Endothelial cell of umbilical vein (primary cell): ENCODE data around the gene ZNF362. TPM values are rescaled to one million over a fixed set of nuclear protein-coding genes. Genes with fewer than 3 reads are reported as not detected.

Source experiments
- BruUV-seq: library from RNA; stranded (reverse); fragments of 400-500 nt; replicated peaks from 2 replicates; lab custom pipeline; 2021; lab: Mats Ljungman, UMichigan
- CTCF ChIA-PET: fragments of 300-600, 350-600 bp; sonication (Branson Sonifier 250); formaldehyde crosslinking; loops from one replicate; lab custom pipeline; 2021; ENCODE audit warnings: antibody characterized with exemption, inconsistent platforms; lab: Charles Lee
- POLR2A ChIA-PET: fragments of 300-600, 350-600 bp; sonication (Branson Sonifier 250); formaldehyde crosslinking; loops from one replicate; lab custom pipeline; 2021; ENCODE audit warnings: antibody characterized with exemption, inconsistent platforms; lab: Charles Lee
- DNase-seq: peaks from one replicate; pipeline ENCODE4 v3.0.0-alpha.2; 2011; ENCODE audit warnings: low read depth, low spot score
- FAIRE-seq: peaks from 2 replicates; lab custom pipeline; 2011; peaks lifted over from hg19 to GRCh38; lab: Jason Lieb, UNC
- H2AFZ ChIP-seq: 2 replicates; pipeline ENCODE4 v1.6.0; 2012; ENCODE audit warnings: low read depth, low read length, control low read depth, inconsistent platforms
- H3K27ac ChIP-seq: 2 replicates; pipeline ENCODE4 v1.5.1; 2011; ENCODE audit warnings: low read depth, mild to moderate bottlenecking, control low read depth, low read length, moderate library complexity; ENCODE audit not compliant: insufficient read depth
- H3K27me3 ChIP-seq, 2 experiments: 2 replicates each; pipeline versions ENCODE4 v1.6.0 to v1.6.1; 2011; ENCODE audit warnings: low read length in 2 of 2, mixed read lengths in 1 of 2; ENCODE audit not compliant: control insufficient read depth in 2 of 2, insufficient read depth in 2 of 2
- H3K36me3 ChIP-seq, 2 experiments: 2 replicates in 1 of 2; 3 replicates in 1 of 2; pipeline ENCODE4 v1.5.1; 2011; ENCODE audit warnings: low read length in 2 of 2, mild to moderate bottlenecking in 1 of 2, moderate library complexity in 1 of 2; ENCODE audit not compliant: control insufficient read depth in 2 of 2, insufficient read depth in 2 of 2; ENCODE audit errors: extremely low read depth in 1 of 2
- H3K4me1 ChIP-seq: 3 replicates; pipeline ENCODE4 v1.5.1; 2011; ENCODE audit warnings: mild to moderate bottlenecking, low read length; ENCODE audit not compliant: control insufficient read depth, insufficient read depth; ENCODE audit errors: extremely low read depth
- H3K4me2 ChIP-seq: 2 replicates; pipeline ENCODE4 v1.6.1; 2011; ENCODE audit warnings: low read length, control low read depth, mixed read lengths; ENCODE audit not compliant: insufficient read depth
- H3K4me3 ChIP-seq, 3 experiments: fragments of 200-600 bp in 1 of 3; sonication (generic), shearing (Covaris generic) in 1 of 3; replicated peaks in 1 of 3; 2 replicates each; pipeline ENCODE4 v1.5.1; 2011 to 2016; ENCODE audit warnings: control low read depth in 3 of 3, low read length in 3 of 3, mild to moderate bottlenecking in 2 of 3, inconsistent platforms in 1 of 3, low read depth in 1 of 3, moderate library complexity in 1 of 3; ENCODE audit not compliant: insufficient read depth in 1 of 3
- H3K79me2 ChIP-seq: 2 replicates; pipeline ENCODE4 v1.6.0; 2012; ENCODE audit warnings: low read length, inconsistent platforms; ENCODE audit not compliant: control insufficient read depth, insufficient read depth
- H3K9ac ChIP-seq: replicated peaks from 2 replicates; pipeline ENCODE3; 2011; ENCODE audit warnings: low read length, control low read depth; ENCODE audit not compliant: insufficient read depth; ENCODE audit errors: extremely low read depth
- H3K9me1 ChIP-seq: replicated peaks from 3 replicates; pipeline ENCODE4 v1.6.0; 2011; ENCODE audit warnings: mild to moderate bottlenecking, low read length; ENCODE audit not compliant: control insufficient read depth, insufficient read depth; ENCODE audit errors: extremely low read depth
- H3K9me3 ChIP-seq: replicated peaks from 2 replicates; pipeline ENCODE4 v1.5.1; 2012; ENCODE audit warnings: low read length, inconsistent platforms; ENCODE audit not compliant: control insufficient read depth, insufficient read depth
- H4K20me1 ChIP-seq: replicated peaks from 2 replicates; pipeline ENCODE3; 2011; ENCODE audit warnings: mild to moderate bottlenecking, low read length; ENCODE audit not compliant: control insufficient read depth, insufficient read depth; ENCODE audit errors: extremely low read depth
- EZH2 ChIP-seq: IDR thresholded peaks from 2 replicates; pipeline ENCODE4 v1.6.1; 2012; ENCODE audit warnings: borderline replicate concordance, low read depth, mild to moderate bottlenecking, moderate library complexity, low read length, inconsistent platforms; ENCODE audit not compliant: severe bottlenecking
- FOS ChIP-seq: IDR thresholded peaks from 2 replicates; pipeline ENCODE4 v1.6.1; 2011; ENCODE audit warnings: mild to moderate bottlenecking, low read length, moderate library complexity, borderline replicate concordance; ENCODE audit not compliant: insufficient read depth
- GATA2 ChIP-seq: IDR thresholded peaks from 2 replicates; pipeline ENCODE4 v1.7.0; 2011; ENCODE audit warnings: low read depth, mild to moderate bottlenecking, moderate library complexity, mixed read lengths, low read length; ENCODE audit not compliant: insufficient read length, insufficient read depth
- JUN ChIP-seq: IDR thresholded peaks from 2 replicates; pipeline ENCODE4 v1.6.1; 2011; ENCODE audit warnings: borderline replicate concordance, low read depth; ENCODE audit not compliant: insufficient read length, insufficient read depth
- MAX ChIP-seq: IDR thresholded peaks from 2 replicates; pipeline ENCODE4 v1.6.1; 2011; ENCODE audit not compliant: insufficient read depth, insufficient read length
- MYC ChIP-seq: IDR thresholded peaks from one replicate; pipeline ENCODE4 v1.6.1; 2011; ENCODE audit warnings: mild to moderate bottlenecking, low read depth, low read length
- POLR2A ChIP-seq: IDR thresholded peaks from 2 replicates; pipeline ENCODE4 v1.6.1; 2012; ENCODE audit warnings: low read depth, mild to moderate bottlenecking, control low read depth, low read length
- POLR2AphosphoS5 ChIP-seq: IDR thresholded peaks from 2 replicates; pipeline ENCODE4 v1.6.1; 2012; ENCODE audit warnings: low read depth, mild to moderate bottlenecking, control low read depth, low read length, moderate library complexity; ENCODE audit not compliant: insufficient read depth
- dilution Hi-C: fragments of 300-500 bp; cut with MboI; formaldehyde crosslinking; loops from one replicate; pipeline ENCODE4 v1.15.0; 2019; ENCODE audit warnings: low sequenced_read_pairs; ENCODE audit not compliant: extremely low pct_ligation_motif_present
- intact Hi-C: fragments of 100-400 bp; cut with micrococcal nuclease; formaldehyde crosslinking; loops from one replicate; pipeline ENCODE4 v1.10.0; 2022
- polyA plus RNA-seq, 4 experiments: library from polyadenylated mRNA; depleted of rRNA in 3 of 4; stranded (reverse) in 3 of 4; unstranded in 1 of 4; fragments of >200 nt; gene quantifications; 2 replicates each; pipeline versions ENCODE4 v1.2.1 to v1.2.3, GENCODE V29; 2011 to 2012; ENCODE audit warnings: missing spikeins in 1 of 4
- total RNA-seq: library from RNA; stranded (reverse); gene quantifications from 2 replicates; pipeline ENCODE4 v1.2.3, GENCODE V29; 2021
- TF ChIP-seq, protein P1 (sequence below), 2 donors: IDR thresholded peaks; 1 replicate in 1 of 2; 2 replicates in 1 of 2; pipeline ENCODE4 v1.5.1; 2011; ENCODE audit warnings: low read length in 2 of 2, mild to moderate bottlenecking in 2 of 2, moderate library complexity in 2 of 2, control low read depth in 1 of 2, inconsistent platforms in 1 of 2, low read depth in 1 of 2; ENCODE audit not compliant: insufficient read depth in 1 of 2; ENCODE audit errors: extremely low read depth in 1 of 2

Gene ZNF362
- total and polyA plus RNA-seq, 2 donors (not counting 3 experiments of a cell fraction or from before 2014, with no cell fraction given) = 28.4 to 35.3 TPM

DNA sequence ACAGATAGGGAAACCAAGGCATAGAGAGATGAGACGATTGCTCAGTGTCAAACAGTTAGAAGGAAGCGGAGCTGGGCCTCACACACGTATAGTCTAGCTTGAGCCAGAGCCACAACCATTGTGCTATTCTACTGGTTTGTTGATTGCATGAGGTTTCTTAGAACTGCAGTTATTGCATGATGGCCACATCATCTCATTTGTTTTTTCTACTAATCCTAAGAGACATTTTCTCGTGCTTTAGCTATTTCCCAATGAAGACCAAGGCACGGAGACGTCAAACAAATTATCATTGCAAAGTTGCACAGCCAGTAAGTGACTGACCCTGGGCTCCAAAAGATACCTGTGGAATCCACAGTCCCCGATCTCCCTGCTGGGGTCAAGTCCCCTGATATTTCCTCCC lies 25.1 kb upstream of the ZNF362 start:
- Histone ChIP-seq H3K4me1 (peaks cover 18% of the 10 kb centered on the region), H3K9me3 (no peaks in the 10 kb centered on the region), H3K27ac (no peak overlapping the region), H3K4me3 (no peak overlapping the region), H3K4me2 (no peak overlapping the region), H3K79me2 (no peaks in the 10 kb centered on the region), H2AFZ (no peak overlapping the region), H3K9ac (no peak overlapping the region), H4K20me1 (no peaks in the 10 kb centered on the region), H3K27me3 (peaks cover 0 to 10% of the 10 kb centered on the region in 2 experiments), H3K36me3 (no peaks in the 10 kb centered on the region), H3K9me1 (no peaks in the 10 kb centered on the region)
- BruUV-seq = no TSS peak
- CTCF ChIA-PET = interaction anchor here (1.1 kb wide), 1 partner anchor 67 kb away, joined by 3 read pairs; no protein-coding TSS in a partner anchor
- no peak for TF ChIP-seq EZH2
- no peak for DNase-seq
- POLR2A ChIA-PET = no interaction called here
- no peak for FAIRE-seq
- intact Hi-C loops (no loop called here), dilution Hi-C loops (no loop called here)

GRCh38 chr1:33232716-33233115 lies 23.6 kb upstream of the ZNF362 start:
- peaks cover 18% of the 10 kb centered on the region for H3K4me1 ChIP-seq
- no peak overlapping the region for H3K4me2 ChIP-seq
- H3K27me3 ChIP-seq = peaks cover 0 to 7% of the 10 kb centered on the region in 2 experiments
- H3K9ac ChIP-seq = no peak overlapping the region
- H4K20me1 ChIP-seq = no peaks in the 10 kb centered on the region
- DNase-seq (no peak), FAIRE-seq (no peak)
- H3K9me3 ChIP-seq = no peaks in the 10 kb centered on the region
- dilution Hi-C loops = no loop called here
- TF ChIP-seq JUN = no peak
- TF ChIP-seq, protein P1, sequence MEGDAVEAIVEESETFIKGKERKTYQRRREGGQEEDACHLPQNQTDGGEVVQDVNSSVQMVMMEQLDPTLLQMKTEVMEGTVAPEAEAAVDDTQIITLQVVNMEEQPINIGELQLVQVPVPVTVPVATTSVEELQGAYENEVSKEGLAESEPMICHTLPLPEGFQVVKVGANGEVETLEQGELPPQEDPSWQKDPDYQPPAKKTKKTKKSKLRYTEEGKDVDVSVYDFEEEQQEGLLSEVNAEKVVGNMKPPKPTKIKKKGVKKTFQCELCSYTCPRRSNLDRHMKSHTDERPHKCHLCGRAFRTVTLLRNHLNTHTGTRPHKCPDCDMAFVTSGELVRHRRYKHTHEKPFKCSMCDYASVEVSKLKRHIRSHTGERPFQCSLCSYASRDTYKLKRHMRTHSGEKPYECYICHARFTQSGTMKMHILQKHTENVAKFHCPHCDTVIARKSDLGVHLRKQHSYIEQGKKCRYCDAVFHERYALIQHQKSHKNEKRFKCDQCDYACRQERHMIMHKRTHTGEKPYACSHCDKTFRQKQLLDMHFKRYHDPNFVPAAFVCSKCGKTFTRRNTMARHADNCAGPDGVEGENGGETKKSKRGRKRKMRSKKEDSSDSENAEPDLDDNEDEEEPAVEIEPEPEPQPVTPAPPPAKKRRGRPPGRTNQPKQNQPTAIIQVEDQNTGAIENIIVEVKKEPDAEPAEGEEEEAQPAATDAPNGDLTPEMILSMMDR (IDR thresholded peaks at IDR 0.05; ENCODE audit: extremely low read depth in 1 of 2, insufficient read depth in 1 of 2, low read depth in 1 of 2, low read length in 2 of 2) = no peak
- TF ChIP-seq EZH2 = no peak
- no peak for TF ChIP-seq MYC
- TF ChIP-seq MAX = no peak
- TF ChIP-seq FOS = no peak
- no peak for TF ChIP-seq POLR2A
- no peak for TF ChIP-seq GATA2
- TF ChIP-seq POLR2AphosphoS5 = no peak
- H3K27ac ChIP-seq = no peak overlapping the region
- H3K9me1 ChIP-seq = no peaks in the 10 kb centered on the region
- no peak overlapping the region for H2AFZ ChIP-seq
- intact Hi-C loops = no loop called here
- ChIA-PET POLR2A (no interaction called here), CTCF (no interaction called here)
- H3K79me2 ChIP-seq = no peaks in the 10 kb centered on the region
- H3K4me3 ChIP-seq = no peak overlapping the region
- no peaks in the 10 kb centered on the region for H3K36me3 ChIP-seq
- BruUV-seq = no TSS peak
